ENCODE results near the gene ULK4. TPM values are rescaled to one million over a fixed set of nuclear protein-coding genes. Genes with fewer than 3 reads are reported as not detected.

The ULK4 gene
- polyA plus RNA-seq, 1 donor: 2.4 TPM

DNA sequence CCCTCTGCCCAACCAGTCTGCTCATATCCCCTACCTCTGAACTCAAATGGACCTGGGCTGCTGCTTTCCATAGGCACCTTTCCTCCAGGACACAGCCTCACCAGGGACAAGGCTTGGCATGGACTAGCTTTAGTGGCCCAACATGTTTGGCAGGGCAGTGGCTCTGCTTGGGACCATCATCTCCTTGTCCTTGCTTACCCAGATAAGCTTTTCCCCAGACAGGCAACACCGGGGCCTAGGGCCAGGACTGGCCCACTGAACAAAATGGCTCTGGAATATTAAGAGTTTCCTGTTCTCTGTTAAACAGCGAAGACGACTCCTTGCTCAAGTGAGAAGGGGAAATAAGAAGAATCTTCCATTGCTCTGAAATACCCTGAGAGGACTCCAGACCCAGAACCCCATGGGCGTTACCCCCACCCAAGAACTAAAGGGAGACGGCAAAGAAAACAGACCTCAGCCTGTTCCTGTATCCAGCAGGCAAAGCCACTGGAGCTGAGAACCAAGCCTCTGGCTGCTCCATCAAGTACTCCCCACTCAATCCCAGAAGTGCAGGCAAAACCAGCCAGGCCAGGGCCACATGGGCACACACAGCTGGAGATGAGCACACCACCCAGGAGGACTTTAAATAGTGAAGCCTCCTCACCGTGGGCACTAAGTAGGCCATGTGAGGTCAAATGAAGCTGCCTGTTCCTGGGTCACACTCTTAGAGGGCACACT lies 717.1 kb downstream of the ULK4 start:
- no peak for DNase-seq

DNA sequence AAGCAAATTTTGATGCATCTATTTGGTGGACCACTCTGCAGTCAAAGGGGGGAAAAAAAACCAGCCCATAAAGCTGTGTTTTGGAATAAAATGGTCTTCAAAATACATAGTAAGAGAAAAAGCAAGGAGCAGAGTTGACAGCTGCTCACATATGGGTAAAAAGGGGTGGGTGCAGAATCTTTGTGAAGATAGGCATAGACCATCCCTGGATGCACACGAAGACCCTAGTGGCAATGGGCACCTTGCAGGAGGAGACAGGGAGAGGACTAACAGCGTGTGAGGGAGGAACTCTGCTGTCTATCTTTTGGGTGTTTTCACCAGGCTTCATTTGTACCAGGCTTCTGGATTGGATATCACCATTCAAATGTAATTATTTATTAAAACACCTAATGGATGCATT lies 718.7 kb downstream of the ULK4 start:
- DNase-seq: no peak

DNA sequence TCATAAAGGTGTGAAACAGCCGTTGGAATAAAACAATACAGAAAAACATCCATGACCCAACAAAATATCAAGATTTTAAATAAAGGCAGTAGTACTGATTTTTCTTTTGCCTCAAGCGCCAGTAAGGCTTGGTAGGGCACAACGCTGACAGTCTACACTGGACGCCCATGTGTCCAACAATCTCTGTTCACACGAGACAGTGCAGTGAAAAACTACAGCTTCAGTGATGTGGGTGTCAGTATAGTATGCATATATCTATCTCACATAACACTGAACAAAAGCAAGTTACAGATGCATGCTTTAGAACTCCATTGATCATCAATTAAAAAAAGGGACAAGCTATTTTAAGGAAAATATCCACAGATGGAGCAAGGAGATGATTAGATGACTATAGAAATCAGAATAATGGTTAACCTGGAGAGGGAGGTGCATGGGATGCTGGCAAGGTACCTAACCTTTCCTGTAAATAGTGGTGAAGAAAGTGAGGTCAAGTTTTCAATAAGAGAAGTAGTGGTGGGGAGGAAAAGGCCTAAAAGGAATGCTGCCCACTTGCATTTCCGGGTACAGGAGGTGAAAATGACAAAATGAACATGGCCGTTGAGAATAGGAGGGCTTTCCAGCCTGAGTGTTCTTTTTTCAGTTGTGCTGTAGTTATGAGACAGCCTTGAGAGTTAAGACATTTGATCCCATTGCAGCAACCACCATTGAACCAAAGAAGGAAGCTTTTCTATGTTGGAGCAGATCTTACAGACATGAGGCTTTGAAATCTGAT lies 719.9 kb downstream of the ULK4 start:
- no peak for DNase-seq

- DNase-seq: no peak
Measured at GRCh38 chr3:41241161-41241560, 720.7 kb downstream of the ULK4 start.

DNA sequence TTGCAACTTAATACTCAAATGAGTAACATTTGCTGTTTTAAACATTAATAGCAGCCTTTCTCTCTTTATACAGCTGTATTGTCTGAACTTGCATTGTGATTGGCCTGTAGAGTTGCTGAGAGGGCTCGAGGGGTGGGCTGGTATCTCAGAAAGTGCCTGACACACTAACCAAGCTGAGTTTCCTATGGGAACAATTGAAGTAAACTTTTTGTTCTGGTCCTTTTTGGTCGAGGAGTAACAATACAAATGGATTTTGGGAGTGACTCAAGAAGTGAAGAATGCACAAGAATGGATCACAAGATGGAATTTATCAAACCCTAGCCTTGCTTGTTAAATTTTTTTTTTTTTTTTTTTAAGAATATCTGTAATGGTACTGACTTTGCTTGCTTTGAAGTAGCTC lies 722.3 kb downstream of the ULK4 start:
- DNase-seq: no peak

DNA sequence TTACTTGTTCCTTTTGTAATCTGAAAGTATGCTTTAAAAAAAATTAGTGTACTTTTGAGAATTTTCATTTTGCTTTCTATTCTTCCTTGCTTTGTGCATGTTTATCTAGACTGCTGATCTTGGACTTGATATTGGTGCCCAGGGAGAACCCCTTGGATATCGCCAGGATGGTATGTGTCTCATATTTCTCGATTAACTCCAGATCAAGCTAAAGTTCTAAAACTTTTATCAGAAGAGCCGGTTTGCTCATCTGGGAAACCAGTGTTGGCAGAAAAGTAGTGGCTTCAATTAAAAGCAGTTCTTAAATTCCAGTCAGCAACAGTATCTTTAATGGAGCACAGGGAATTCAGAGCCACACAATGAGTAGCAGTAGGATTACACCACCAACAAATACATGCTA lies 724.0 kb downstream of the ULK4 start:
- DNase-seq: no peak

DNA sequence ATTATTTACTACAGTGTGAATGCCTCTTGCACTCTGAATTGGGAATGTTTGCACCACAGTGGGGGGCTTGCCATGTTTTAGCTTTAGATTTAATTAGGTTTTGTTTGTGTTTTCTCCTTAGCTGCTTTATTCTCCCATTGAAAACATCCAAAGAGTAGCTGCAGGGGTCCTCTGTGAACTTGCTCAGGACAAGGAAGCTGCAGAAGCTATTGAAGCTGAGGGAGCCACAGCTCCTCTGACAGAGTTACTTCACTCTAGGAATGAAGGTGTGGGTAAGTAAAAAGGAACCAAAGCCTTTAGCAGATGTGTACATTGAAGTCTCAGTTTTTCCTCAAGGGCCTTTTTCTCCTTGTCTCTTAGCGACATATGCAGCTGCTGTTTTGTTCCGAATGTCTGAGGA lies 725.7 kb downstream of the ULK4 start:
- no peak for DNase-seq

DNA sequence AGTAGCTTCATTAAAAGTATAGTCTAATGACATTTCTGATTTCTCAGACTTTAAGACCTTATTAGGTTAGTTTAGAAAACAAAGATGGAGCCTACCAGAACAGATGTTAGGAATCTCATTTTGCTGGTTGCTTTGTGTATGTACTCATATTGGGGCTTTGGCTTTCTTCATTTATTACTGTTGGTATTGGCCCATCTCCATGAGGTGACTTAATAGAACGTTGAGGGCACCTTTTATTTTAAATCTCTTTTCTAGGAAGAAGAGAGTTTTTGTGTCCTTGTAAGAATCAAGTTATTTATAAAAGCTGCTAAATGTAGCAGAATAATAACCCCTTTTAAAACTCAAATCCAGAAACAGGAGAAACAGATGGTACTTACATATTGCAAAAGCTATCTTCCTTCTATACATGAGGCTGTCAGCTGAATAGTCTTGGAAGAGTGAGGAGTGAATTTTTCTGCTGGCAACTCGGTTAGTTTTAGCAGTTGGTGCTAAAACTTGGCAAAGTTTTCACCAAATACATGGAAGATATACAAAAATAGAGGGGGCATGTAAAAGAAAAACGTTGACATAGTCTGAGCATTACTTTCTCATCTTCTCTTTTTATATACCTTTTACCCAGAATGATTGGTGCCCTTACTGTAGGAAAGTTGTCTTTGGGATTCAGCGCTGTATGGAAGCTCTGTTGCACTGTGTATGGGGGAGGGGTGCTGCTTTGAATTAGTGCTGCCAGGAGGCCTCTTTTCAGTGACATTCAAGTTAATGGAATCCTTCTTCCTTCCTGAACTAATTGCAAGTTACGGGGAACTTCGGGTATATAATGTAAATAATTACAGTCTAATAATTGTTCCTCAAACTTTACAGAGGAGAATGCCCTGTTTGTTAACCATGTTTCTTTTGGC lies 726.8 kb downstream of the ULK4 start:
- no peak for DNase-seq

GRCh38 chr3:41224120-41224806 lies 737.6 kb downstream of the ULK4 start:
- no peak for DNase-seq

DNA sequence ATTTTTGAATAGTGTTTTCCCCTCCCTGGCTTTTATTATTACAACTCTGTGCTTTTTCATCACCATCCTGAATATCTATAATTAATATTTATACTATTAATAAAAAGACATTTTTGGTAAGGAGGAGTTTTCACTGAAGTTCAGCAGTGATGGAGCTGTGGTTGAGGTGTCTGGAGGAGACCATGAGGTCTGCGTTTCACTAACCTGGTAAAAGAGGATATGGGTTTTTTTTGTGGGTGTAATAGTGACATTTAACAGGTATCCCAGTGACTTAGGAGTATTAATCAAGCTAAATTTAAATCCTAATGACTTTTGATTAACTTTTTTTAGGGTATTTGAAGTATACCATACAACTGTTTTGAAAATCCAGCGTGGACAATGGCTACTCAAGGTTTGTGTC lies 738.2 kb downstream of the ULK4 start:
- DNase-seq: no peak

DNA sequence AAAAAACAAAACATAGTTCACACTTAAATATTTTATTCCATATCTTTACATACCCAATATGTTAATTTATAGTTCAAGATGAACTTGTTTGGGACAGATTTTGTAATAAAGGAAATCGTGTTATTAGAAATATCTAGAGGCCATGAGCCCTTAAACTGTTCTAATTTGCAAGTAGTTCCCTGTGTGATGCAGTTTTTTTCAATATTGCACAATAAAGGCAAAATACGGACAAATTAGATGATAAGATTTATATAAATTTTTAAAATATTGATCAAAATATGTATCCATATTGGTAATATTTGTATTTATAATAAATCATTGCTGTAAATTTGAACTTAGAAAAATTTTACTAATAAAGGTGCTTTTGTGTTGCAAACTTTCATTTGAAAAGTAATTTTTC lies 738.8 kb downstream of the ULK4 start:
- no peak for DNase-seq

- no peak for DNase-seq
Measured at GRCh38 chr3:41222501-41222900, 739.4 kb downstream of the ULK4 start.

DNA sequence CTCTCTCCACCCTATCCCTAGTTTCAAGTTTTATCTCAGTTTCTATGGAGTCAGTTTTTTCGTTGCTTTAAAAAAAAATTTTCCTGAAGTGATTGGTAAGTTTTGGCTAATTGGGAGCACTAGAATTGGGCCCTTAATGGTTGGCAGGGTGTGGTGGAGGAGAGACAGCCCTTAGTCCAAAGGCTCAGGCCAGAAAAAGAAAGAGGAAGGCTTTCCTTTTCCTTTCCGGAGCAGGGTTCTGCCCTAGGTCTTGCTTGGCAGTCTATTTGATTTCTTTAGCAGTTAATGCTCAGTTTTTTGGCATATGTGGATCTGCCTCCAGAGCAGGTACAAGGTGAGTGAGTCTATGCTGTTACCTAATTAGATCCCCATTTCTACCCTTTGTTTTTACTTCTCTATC lies 739.9 kb downstream of the ULK4 start:
- no peak for DNase-seq

DNA sequence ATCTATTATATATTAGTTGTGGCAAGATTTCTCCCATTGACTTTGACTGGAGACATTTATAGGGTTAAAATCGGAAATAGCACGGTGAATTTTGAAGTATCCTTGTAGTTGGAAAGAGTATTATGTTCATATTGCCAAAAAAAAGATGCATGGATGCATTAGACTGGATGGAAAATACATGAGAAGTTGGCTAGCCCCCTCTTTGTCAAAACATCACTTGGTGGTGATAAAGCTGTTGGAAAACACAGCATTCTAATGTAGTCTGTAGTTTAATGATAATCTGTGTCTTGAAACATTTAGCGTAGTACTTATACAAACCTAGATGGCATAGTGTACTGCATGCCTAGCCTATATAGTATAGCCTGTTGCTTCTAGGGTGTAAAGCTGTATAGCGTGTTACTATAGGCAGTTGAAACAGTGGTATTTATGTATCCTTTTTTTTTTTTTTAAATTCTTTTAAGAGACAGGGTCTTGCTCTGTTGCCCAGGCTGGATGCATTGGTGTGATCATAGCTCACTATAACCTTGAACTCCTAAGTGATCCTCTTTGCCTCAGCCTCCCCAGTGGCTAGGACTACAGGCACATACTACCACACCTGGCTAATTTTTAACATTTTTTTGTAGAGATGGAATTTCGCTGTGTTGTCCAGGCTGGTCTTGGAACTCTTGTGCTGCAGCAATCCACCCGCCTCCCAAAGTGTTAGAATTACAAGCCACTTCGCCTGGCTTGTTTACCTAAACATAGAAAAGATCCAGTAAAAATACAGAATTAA lies 740.8 kb downstream of the ULK4 start:
- DNase-seq: no peak

GRCh38 chr3:41219424-41219823 lies 742.5 kb downstream of the ULK4 start:
- DNase-seq: no peak

- no peak for DNase-seq
Measured at GRCh38 chr3:41216993-41217392, 744.9 kb downstream of the ULK4 start.

GRCh38 chr3:41216422-41216821 lies 745.5 kb downstream of the ULK4 start:
- no peak for DNase-seq

DNA sequence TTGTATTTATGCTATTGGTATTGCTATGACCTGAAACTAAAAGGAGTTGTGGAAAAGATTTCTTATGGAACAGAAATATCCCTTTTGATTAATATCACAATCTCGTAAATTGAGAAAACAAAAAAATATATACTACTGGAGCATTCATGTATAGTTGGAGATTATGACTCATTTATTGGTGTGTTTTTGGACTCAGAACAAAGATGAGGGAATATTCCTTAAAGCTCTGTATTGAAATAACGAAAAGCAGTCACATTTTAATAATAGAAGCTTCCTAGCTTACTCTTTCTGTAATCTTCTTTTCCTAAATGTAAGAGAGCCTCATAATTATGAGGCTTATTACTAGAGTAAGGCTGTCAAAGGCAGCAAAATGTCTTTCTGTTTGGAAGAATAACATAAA lies 748.3 kb downstream of the ULK4 start:
- DNase-seq: no peak

DNA sequence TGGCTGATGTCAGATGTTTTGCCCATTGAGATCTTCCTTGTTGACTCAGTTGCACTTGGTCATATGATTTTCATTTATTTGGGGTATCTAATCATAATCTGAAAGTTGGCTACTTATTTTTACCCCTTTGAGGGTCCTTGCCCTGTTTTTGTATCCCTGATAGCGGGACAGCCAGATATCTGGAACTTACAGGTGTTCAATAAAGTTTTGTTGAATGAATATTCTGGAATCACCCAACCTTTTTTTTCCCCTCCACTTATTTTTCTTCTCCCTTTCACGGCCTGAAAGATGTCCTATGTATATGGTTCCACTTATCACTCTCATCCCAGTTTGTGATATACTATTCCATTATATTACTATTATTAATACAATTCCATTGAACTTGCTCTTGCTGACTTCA lies 749.8 kb downstream of the ULK4 start:
- no peak for DNase-seq

DNA sequence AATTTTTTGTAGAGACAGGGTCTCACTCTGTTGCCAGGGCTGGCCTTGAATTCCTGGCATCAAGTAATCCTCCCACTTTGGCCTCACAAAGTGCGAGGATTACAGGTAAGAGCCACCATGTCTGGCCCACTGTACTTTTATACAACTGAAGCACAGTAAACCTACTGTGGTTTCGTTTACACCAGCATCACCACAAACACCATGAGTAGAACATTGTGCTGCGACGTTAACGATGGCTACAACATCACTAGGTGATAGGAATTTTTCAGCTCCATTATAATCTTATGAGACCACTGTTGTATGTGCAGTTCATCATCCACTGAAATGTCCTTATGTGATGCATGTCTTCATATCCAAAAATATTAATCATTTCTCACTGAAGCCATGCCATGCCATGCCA lies 750.9 kb downstream of the ULK4 start:
- DNase-seq: no peak

GRCh38 chr3:41209646-41210045 lies 752.3 kb downstream of the ULK4 start:
- no peak for DNase-seq

All from hindlimb muscle (tissue), 1 donor.